Stimulated activated naive B cell treated with anti-CD40 and anti-IgM and Interleukin-4, amounts not matched to agents 10 μg/mL and 1 μg/mL and 100 μg/mL, for 72 hours (primary cell): ENCODE data around the gene IVD.

Source experiments
- ATAC-seq, 2 donors: fragments of 150-1000 bp; cut with Tn5 transposase; replicated peaks; 2 replicates each; pipeline ENCODE4 v1.10.0; 2021; ENCODE audit warnings: moderate library complexity in 1 of 2
- DNase-seq: peaks from one replicate; pipeline ENCODE4 v3.0.0; 2021
- H3K27ac Mint-ChIP-seq: one replicate; pipeline ENCODE4 v1.8.0; 2022; ENCODE audit warnings: mild to moderate bottlenecking, mixed read lengths
- H3K27me3 Mint-ChIP-seq, 2 donors: one replicate each; pipeline ENCODE4 v1.8.0; 2022; ENCODE audit warnings: mixed read lengths in 2 of 2
- H3K36me3 Mint-ChIP-seq, 2 donors: one replicate each; pipeline ENCODE4 v1.8.0; 2022; ENCODE audit warnings: mixed read lengths in 2 of 2, mild to moderate bottlenecking in 1 of 2
- H3K4me1 Mint-ChIP-seq, 2 donors: one replicate each; pipeline ENCODE4 v1.8.0; 2022; ENCODE audit warnings: mixed read lengths in 2 of 2, mild to moderate bottlenecking in 1 of 2
- H3K4me3 Mint-ChIP-seq, 2 donors: one replicate each; pipeline ENCODE4 v1.8.0; 2022; ENCODE audit warnings: mild to moderate bottlenecking in 2 of 2, mixed read lengths in 2 of 2, moderate library complexity in 1 of 2
- H3K9me3 Mint-ChIP-seq, 2 donors: one replicate each; pipeline ENCODE4 v1.8.0; 2022; ENCODE audit warnings: mixed read lengths in 2 of 2, mild to moderate bottlenecking in 1 of 2

Gene IVD

GRCh38 chr15:40388941-40389823, 16.4 kb upstream of the IVD start:
- ATAC-seq (no peak), DNase-seq (no peak)
- H3K27ac Mint-ChIP-seq, result no peak overlapping the region
- H3K36me3 Mint-ChIP-seq, result peaks cover 36 to 50% of the 10 kb centered on the region in 2 donors
- no peaks in the 10 kb centered on the region for H3K27me3 Mint-ChIP-seq
- peaks cover 3 to 4% of the 10 kb centered on the region in 2 donors for H3K4me1 Mint-ChIP-seq
- H3K9me3 Mint-ChIP-seq, result no peaks in the 10 kb centered on the region
- H3K4me3 Mint-ChIP-seq, result no peak overlapping the region

- H3K9me3 Mint-ChIP-seq, result no peaks in the 10 kb centered on the region
- peaks cover 36 to 50% of the 10 kb centered on the region in 2 donors for H3K36me3 Mint-ChIP-seq
- ATAC-seq (no peak), DNase-seq (no peak)
- peaks cover 0 to 3% of the 10 kb centered on the region in 2 donors for H3K4me1 Mint-ChIP-seq
- H3K4me3 Mint-ChIP-seq, result no peak overlapping the region
- no peak overlapping the region for H3K27ac Mint-ChIP-seq
- H3K27me3 Mint-ChIP-seq, result no peaks in the 10 kb centered on the region
These were observed 15.6 kb upstream of the IVD start for GRCh38 chr15:40389824-40390595.

- H3K27ac Mint-ChIP-seq, result no peak overlapping the region
- no peak overlapping the region for H3K4me3 Mint-ChIP-seq
- DNase-seq, result no peak
- peaks cover 3 to 8% of the 10 kb centered on the region in 2 donors for H3K4me1 Mint-ChIP-seq
- H3K9me3 Mint-ChIP-seq, result no peaks in the 10 kb centered on the region
- H3K27me3 Mint-ChIP-seq, result no peaks in the 10 kb centered on the region
- H3K36me3 Mint-ChIP-seq, result peaks cover 27 to 40% of the 10 kb centered on the region in 2 donors
- no peak for ATAC-seq
These were observed 12.3 kb upstream of the IVD start for GRCh38 chr15:40392986-40393948.

- ATAC-seq, result peak; percentile 0 to 1
- H3K4me1 Mint-ChIP-seq, result peaks cover 13 to 18% of the 10 kb centered on the region in 2 donors
- H3K27me3 Mint-ChIP-seq, result no peaks in the 10 kb centered on the region
- DNase-seq, result no peak
- peak overlapping the region; percentile 37 to 54 for H3K4me3 Mint-ChIP-seq
- peak overlapping the region; percentile 20 for H3K27ac Mint-ChIP-seq
- H3K36me3 Mint-ChIP-seq, result peaks cover 10 to 15% of the 10 kb centered on the region in 2 donors
- no peaks in the 10 kb centered on the region for H3K9me3 Mint-ChIP-seq
These were observed 7.7 kb upstream of the IVD start for GRCh38 chr15:40397688-40398412.

GRCh38 chr15:40398413-40398873, 7.2 kb upstream of the IVD start:
- peak; percentile 96 for ATAC-seq
- peaks cover 5 to 10% of the 10 kb centered on the region in 2 donors for H3K36me3 Mint-ChIP-seq
- DNase-seq, result peak; percentile 55

GRCh38 chr15:40399370-40399769, 6.2 kb upstream of the IVD start:
- Mint-ChIP-seq H3K4me3 (no peak overlapping the region), H3K9me3 (no peaks in the 10 kb centered on the region), H3K36me3 (peaks cover 2 to 6% of the 10 kb centered on the region in 2 donors), H3K4me1 (peaks cover 15 to 18% of the 10 kb centered on the region in 2 donors), H3K27me3 (no peaks in the 10 kb centered on the region), H3K27ac (no peak overlapping the region)
- ATAC-seq (no peak), DNase-seq (no peak)

More at GRCh38 chr15:40398413-40398873, 7.2 kb upstream of the IVD start:
- Mint-ChIP-seq H3K9me3 (no peaks in the 10 kb centered on the region), H3K4me3 (peak overlapping the region; percentile 33 to 54), H3K27ac (peak overlapping the region; percentile 59), H3K27me3 (no peaks in the 10 kb centered on the region), H3K4me1 (peaks cover 13 to 18% of the 10 kb centered on the region in 2 donors)

GRCh38 chr15:40407330-40407990, 1.9 kb downstream of the IVD start:
- H3K9me3 Mint-ChIP-seq, result no peaks in the 10 kb centered on the region
- H3K4me3 Mint-ChIP-seq, result peak overlapping the region; percentile 67 to 97
- no peaks in the 10 kb centered on the region for H3K27me3 Mint-ChIP-seq
- H3K4me1 Mint-ChIP-seq, result peaks cover 31 to 59% of the 10 kb centered on the region in 2 donors
- peak; percentile 31 for DNase-seq
- peak; percentile 81 to 86 for ATAC-seq
- H3K36me3 Mint-ChIP-seq, result peaks cover 31 to 32% of the 10 kb centered on the region in 2 donors
- peak overlapping the region; percentile 85 for H3K27ac Mint-ChIP-seq

GRCh38 chr15:40409366-40409765, 3.8 kb downstream of the IVD start:
- Mint-ChIP-seq H3K4me1 (peaks cover 29 to 59% of the 10 kb centered on the region in 2 donors), H3K36me3 (peaks cover 39 to 46% of the 10 kb centered on the region in 2 donors), H3K27me3 (no peaks in the 10 kb centered on the region), H3K9me3 (no peaks in the 10 kb centered on the region), H3K4me3 (no peak overlapping the region), H3K27ac (no peak overlapping the region)
- DNase-seq (no peak), ATAC-seq (no peak)

GRCh38 chr15:40410476-40410875, 4.9 kb downstream of the IVD start:
- Mint-ChIP-seq H3K27ac (no peak overlapping the region), H3K9me3 (no peaks in the 10 kb centered on the region), H3K36me3 (peaks cover 48 to 55% of the 10 kb centered on the region in 2 donors), H3K4me1 (peaks cover 24 to 52% of the 10 kb centered on the region in 2 donors), H3K27me3 (no peaks in the 10 kb centered on the region), H3K4me3 (no peak overlapping the region)
- DNase-seq, result no peak
- ATAC-seq, result no peak

GRCh38 chr15:40412095-40412759, 6.6 kb downstream of the IVD start:
- no peaks in the 10 kb centered on the region for H3K27me3 Mint-ChIP-seq
- H3K9me3 Mint-ChIP-seq, result no peaks in the 10 kb centered on the region
- no peak overlapping the region for H3K4me3 Mint-ChIP-seq
- DNase-seq (no peak), ATAC-seq (no peak)
- H3K36me3 Mint-ChIP-seq, result peaks cover 48 to 60% of the 10 kb centered on the region in 2 donors
- peaks cover 15 to 34% of the 10 kb centered on the region in 2 donors for H3K4me1 Mint-ChIP-seq
- H3K27ac Mint-ChIP-seq, result no peak overlapping the region

GRCh38 chr15:40413036-40413435, 7.4 kb downstream of the IVD start:
- ATAC-seq (no peak), DNase-seq (no peak)
- H3K27ac Mint-ChIP-seq, result no peak overlapping the region
- peaks cover 43 to 60% of the 10 kb centered on the region in 2 donors for H3K36me3 Mint-ChIP-seq
- no peak overlapping the region for H3K4me3 Mint-ChIP-seq
- no peaks in the 10 kb centered on the region for H3K9me3 Mint-ChIP-seq
- no peaks in the 10 kb centered on the region for H3K27me3 Mint-ChIP-seq
- H3K4me1 Mint-ChIP-seq, result peaks cover 7 to 26% of the 10 kb centered on the region in 2 donors

- ATAC-seq, result no peak
- Mint-ChIP-seq H3K4me3 (no peak overlapping the region), H3K9me3 (no peaks in the 10 kb centered on the region), H3K27ac (no peak overlapping the region), H3K36me3 (peaks cover 40 to 65% of the 10 kb centered on the region in 2 donors), H3K4me1 (peaks cover 3 to 9% of the 10 kb centered on the region in 2 donors), H3K27me3 (no peaks in the 10 kb centered on the region)
- DNase-seq, result no peak
These were observed 9.2 kb downstream of the IVD start for GRCh38 chr15:40414816-40415215.
